Measurements from ENCODE around the gene C2CD2.

DNA sequence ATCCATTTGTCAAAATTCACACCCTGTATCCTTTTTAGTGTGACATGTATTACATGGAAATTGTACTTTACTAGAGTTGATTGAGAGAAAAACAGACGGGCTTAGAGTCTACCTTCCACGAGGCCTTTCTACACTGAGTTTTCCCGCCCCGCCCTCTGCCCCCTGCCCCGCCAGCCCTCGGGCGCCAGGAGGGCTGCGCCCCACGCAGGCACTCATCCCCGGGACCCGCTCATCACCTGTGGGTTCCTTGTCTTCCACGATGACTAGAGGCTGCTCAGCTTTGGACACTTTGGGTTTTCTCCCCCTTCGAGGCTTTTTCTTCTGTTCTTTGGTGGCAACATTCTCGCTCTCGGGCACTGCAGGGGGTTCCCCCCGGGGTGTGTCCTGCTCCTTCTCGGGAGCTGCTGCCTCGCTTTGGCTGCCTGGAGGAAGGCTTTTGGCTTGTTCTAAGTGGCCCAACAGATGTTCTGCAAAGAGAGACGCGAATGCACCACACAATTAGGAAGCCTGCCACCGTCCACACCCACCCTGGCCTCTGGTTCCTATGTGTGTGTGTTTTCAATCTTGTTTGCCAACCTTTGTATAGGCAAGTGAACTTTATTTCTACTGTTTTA is 114.3 kb downstream of the C2CD2 start:
- TF ChIP-seq CTCF (IDR thresholded peaks at IDR 0.05; ENCODE audit: low read length) (no peak), EZH2 (IDR thresholded peaks at IDR 0.05; ENCODE audit: borderline replicate concordance, low read length) (no peak)
